ENCODE data around the gene UNC93A.
"Not testable (repeated sequence)": the region's sequence is repeated elsewhere in the genome, so short reads cannot be mapped to it uniquely, and the experiment has no call there.

The UNC93A gene

DNA sequence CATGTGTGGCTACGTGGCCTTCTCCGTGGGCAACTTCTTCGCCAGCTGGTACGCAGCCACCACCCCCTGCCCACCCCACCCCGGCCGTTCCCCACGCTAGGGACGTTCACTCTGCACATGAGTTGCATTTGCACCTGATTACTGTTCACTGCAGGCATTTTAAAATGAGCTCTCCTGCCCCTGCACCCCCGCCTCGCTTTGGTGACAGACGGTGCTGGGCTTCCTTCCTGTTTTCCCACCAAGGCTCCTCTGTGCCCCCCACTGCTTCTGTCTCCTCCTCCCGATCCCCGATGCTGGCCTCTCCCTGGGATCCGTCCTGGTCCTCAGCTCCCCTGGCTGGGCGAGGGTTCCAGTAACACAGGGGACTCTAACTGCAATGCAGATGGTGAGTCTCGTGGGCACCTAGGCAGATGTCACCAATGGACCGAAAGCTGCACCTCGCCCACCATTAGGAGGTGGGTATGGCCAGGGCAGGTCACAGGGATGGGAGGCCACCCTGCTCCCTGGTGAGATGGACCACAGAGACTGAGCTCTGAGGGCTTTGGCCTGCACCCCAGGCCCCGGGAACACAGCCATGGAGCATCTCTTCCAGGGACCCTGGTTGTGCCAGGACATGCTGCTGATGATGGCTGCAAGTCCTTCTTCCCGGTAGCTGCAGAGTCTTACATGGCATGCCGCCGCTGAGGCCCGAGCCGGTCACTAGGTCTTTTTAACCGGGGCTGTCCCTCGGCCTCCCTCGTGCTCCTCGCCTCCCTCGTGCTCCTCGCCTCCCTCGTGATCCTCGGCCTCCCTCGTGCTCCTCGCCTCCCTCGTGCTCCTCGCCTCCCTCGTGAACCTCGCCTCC, 3.8 kb downstream of the UNC93A start:
- no peak for DNase-seq

DNA sequence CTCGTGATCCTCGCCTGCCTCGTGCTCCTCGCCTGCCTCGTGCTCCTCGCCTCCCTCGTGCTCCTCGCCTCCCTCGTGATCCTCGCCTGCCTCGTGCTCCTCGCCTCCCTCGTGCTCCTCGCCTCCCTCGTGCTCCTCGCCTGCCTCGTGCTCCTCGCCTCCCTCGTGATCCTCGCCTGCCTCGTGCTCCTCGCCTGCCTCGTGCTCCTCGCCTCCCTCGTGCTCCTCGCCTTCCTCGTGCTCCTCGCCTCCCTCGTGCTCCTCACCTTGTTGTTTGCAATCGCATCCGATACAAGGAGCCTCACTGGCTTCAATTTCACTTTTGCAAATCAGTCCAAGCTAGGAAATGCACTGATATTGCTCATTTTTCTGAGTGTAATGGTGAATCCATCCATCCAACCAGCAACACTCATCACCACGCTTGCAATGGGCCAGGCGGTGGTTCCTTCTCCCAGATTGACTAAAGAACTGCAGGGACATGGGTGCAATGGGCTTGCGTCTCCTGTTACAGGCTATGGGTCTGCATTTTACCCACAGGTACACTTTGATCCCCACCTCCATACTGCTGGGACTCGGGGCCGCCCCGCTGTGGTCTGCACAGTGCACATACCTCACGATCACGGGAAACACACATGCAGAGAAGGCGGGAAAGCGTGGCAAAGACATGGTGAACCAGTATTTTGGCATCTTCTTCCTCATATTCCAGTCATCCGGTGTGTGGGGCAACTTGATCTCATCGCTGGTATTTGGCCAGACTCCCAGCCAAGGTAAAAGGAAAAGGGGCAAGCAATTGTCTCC, 4.6 kb downstream of the UNC93A start:
- no peak for DNase-seq

DNA sequence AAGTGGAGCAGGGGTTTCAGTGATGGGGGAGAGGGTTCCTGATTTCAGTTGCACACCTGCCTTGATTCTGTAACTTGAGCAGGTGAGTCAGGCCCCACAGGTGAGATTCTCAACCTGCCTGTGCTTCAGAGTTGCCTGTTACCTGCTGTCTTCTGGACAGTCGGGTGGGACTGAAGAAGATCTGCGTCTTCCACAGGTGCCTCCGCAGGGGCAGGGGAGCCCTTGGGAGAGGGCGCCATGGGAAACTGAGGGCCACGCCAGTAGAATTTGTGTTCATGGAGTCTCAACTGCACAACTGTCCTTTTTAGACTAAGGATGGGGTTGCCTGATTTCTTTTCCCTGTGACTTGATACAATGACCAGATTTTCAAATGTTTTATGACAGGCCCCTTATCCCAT, 5.2 kb downstream of the UNC93A start:
- no peak for DNase-seq

DNA sequence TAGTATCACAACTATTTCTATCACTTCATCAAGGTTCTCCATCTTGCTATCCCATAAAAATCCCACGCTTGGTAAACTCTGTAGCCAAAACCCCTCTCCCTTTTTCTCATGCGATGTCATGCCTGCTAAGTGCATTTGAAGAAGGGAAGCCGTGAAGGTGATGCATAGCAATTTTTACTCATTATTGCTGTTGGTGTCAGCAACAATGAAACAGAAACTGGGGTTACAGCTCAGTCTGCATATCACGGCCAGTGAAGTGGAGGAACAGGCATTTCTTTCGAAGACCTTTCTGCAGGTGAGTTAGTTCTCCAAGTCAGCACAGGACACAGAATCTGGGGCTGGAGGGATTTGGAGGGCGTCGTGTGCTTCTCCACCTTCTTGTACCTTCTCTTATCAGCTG, 5.8 kb downstream of the UNC93A start:
- no peak for DNase-seq

DNA sequence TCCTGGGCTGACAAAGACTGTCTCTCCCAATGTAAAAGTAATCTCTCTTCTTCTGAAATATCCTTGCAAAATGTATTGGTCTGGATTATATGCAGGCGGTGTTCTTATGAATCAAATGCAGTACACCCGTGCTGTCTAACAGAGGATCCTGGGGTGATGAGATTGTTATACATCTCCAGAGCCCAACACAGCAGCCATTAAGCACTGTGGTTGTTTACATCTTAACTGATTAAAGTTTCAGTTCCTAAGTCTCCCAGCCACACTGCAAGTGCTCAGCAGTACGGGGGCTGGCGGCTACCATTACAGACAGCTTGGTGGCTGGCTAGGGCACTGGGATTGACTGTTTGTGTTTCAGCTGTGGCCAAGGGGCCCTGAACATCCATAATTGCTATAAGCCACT, 7.0 kb downstream of the UNC93A start:
- no peak for DNase-seq

DNA sequence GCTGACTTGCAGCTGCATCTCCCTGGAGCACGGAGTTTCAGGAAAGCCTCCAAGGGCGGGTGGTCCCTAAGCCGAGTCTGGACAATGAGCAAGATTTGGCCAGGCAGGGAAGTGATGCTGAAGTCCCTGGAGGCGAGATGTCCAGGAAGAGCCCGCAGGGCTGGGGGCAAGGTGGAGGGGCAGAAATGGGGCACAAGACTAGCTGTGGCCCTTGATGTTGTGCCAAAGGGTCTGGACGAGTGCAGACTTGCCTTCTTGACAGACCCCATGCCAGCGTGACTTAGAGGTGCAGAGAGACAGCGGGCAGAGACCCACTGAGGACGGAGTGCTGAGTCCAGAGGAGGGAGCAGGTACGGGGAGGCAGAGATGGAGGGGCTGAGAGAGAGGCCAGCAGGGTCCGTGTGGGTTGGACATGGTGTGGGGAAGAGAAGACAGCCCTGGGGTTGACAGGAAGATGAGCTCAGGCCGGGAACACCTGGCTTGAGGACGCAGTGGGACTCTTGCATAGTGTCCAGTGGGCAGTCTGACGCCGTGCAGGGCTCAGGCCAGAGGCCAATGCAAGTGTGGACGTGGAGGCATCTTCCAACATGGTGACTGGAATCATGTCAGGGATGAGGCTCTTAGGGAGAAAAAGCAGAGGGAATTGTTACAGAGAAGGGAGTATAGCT, 8.7 kb downstream of the UNC93A start:
- DNase-seq, result no peak

DNA sequence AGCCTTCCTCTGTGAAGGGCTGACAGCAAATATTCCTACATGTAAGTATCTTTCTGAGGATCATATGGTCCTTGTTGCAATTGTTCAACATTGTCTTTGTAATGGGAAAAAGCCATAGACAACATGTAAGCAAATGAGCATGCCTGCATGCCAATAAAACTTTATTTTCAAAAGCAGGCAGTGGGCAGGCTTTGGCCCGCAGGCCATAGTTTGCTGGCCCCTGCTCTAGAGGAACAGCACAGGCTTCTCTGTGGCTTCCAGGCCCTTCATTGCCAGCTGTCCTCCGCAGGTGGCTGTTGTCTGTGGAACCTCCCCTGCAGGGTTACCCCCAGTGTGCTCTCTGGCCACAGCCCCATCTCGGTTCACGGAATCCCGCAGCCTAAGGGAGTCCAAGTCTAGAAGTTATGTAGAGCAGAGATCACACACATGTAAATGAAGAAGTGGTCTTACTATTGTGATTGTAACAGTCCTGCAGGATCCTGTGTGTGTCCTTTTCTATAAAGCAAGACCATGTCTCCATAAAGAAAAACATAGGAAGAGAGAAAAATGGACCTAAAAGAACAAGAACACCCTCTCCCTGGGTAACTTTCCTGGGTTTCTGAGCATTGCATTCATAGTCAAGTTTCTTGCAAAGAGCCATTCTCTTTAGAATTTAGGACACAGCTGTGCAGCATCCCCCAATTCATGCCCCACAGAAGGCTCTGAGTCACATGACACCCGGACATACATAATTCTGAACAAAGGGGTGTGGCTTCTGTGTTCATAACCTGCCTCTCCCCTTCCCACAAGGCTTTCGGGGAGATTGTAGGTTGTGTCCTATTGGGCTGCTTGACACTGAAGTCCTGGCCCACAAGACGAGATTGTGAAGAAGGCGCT, 10.0 kb downstream of the UNC93A start:
- no peak for DNase-seq

DNA sequence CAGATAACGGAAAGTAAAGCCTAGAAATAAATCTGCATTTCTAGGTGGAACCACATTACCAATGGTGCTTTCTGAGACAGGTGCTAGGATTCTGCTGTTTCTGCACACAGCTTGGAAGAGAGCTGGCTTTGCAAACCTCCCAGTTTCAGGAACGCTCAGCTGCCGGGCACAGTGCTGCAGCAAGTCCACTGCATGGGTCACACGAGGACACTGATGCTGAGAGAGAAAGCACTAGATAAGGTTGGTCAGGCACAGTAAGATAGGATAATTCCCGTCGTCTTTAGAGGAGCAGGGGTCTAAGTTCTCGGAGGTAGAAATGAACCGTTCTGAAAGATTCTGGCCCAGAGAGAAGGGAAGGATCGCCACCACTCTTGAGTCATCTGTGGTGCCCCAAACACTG, 11.0 kb downstream of the UNC93A start:
- no peak for DNase-seq

DNA sequence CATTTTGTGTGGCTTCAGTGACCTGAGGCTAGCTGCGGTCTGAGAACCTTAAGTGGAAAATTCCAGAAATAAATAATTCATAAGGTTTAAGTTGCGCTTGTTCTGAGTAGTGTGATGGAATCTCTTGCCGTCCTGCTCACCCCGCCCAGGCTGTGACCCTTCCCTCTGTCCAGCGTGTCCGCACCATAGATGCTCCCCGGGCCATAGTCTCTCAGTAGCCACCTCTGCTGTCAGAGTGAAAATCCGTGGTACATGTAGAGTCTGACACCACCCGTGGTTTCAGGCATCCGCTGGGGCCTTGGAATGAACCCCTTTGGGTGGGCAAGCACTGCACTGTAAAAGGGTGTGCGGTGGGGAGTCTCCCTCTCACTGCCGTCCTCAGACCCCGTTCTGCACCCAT, 11.7 kb downstream of the UNC93A start:
- no peak for DNase-seq

DNA sequence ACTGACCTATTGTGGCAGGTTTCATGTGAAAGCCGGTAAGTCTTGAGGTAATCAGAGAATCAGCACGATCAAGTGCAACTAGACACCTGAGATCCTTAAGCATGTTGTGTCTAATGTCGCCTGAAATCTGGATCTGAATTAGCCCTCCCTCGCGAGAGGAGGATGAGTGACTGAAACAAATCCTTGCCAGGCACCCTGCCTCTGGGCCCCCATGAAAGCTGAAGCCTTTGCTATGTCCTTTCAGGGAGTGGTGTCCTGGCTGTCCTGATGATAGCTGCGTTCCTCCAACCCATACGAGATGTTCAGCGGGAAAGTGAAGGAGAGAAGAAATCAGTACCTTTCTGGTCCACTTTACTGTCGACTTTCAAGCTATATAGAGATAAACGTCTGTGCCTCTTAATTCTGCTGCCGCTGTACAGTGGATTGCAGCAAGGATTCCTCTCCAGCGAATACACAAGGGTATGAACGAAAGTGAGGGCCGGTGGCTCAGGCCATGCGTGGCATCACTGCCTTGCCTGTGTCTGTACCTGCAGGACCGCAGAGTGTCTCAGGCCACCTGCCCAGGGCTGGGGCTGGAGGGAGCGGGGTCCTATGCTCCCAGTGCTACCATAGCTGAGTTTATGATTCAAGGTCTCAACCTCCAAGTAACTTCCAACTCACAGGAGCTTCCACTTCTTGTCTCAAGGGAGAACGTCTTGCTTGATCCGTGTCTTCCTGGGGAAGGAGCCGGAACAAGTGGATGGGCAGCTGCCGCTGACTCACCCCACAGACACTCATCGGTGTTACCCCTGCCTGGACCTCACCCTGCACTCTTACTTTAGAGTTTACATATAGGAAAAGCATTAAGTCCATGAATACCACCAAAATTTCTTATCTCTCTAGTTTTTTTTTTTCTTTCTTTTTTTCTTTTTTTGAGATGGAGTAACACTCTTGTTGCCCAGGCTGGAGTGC, 12.8 kb downstream of the UNC93A start:
- no peak for DNase-seq

DNA sequence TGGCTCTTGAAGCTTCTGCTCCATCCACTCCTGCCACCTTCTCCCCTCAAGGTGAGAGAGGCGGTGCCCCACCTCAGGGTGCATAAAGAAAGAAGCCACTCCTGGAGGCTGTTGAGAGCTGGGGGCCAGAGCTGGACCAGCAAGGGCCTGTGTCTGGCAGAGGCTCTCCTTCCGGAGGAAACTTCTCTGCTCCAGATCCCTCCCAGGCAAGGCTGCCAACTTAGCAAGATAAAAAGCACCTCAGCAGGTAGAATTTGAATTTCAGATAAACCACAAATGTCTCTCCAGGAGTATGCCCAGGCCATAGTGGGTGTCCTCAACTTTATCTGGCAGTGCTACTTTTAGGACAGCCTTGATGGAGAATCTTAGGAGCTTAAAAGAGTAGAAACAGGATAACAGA, 13.8 kb downstream of the UNC93A start:
- DNase-seq, result no peak

DNA sequence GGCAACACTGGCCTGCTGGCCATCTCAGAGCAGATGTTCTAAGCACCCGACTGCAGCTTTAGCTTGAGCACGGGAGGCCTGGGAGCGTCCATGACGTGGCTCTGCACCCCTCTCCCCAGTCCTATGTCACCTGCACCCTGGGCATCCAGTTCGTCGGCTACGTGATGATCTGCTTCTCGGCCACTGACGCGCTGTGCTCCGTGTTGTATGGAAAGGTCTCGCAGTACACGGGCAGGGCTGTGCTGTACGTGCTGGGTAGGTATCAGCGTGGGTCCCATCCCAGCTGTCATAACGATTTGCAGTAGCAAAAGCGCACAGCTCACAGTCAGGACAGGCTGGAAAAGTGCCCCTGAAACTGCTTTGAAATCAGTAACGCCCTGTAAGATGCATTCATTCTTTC, 14.7 kb downstream of the UNC93A start:
- DNase-seq, result no peak

DNA sequence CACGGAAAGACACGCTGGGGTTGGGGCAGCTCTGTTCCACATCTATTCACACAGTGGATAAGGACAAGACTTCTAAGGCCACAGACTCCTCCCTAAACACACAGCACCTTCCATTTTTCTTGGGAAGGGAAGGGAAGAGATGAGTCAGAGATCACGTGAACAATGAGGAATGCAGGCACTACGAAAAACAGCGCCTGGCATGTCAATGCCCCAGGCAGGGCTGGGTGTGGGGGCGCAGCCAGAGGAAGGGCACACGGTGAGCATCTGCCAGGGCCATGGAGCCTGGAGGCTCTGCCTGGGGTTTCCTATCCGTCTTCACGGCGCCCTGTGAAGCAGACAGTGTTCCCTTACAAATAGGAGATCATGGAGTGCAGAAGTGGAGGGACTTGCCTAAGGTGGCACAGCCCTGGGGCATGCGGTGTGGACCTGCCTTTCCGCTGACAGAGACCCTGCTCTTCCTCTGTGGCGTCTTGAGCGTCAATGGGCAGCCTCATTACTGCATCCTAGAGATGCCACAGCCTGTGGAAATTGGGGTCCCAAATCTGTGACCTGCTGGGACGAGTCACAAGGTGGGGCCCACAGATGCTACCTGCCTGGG, 15.4 kb downstream of the UNC93A start:
- no peak for DNase-seq

DNA sequence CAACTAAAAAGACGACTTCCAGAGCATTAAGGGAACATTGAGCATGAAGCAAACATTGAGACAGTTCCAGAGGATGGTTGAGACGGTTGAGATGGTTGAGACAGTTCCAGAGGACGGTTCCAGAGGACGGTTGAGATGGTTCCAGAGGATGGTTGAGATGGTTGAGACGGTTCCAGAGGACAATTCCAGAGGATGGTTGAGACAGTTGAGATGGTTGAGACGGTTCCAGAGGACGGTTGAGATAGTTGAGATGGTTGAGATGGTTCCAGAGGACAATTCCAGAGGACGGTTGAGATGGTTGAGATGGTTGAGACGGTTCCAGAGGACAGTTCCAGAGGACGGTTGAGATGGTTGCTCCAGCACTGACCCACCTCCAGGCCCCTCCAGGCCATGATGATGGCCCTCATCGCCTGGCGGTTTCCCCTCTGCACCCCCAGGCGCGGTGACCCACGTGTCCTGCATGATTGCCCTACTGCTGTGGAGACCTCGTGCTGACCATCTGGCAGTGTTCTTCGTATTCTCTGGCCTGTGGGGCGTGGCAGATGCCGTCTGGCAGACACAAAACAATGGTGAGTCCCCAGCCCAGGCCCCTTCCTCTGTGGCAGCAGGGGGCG, 16.3 kb downstream of the UNC93A start:
- no peak for DNase-seq

DNA sequence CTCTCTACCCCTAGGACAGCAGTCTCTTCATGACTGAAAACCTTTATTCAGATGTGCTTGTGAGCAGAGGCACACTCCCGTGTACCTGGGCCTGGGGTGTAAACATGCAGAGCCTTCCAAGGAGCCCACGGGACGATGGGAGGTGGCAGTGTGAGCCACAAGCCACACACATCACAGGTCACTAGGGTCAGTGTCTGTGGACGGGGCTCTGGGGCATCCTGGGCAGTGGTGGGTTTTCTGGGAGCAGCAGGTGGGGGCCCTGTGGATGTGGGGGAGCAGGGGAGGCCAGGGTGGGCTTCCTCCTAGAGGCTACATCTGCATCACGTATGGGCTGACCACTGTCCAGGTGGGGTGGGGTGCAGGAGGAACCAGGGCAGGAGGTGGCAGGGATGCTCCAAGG, 17.1 kb downstream of the UNC93A start:
- DNase-seq, result no peak

DNA sequence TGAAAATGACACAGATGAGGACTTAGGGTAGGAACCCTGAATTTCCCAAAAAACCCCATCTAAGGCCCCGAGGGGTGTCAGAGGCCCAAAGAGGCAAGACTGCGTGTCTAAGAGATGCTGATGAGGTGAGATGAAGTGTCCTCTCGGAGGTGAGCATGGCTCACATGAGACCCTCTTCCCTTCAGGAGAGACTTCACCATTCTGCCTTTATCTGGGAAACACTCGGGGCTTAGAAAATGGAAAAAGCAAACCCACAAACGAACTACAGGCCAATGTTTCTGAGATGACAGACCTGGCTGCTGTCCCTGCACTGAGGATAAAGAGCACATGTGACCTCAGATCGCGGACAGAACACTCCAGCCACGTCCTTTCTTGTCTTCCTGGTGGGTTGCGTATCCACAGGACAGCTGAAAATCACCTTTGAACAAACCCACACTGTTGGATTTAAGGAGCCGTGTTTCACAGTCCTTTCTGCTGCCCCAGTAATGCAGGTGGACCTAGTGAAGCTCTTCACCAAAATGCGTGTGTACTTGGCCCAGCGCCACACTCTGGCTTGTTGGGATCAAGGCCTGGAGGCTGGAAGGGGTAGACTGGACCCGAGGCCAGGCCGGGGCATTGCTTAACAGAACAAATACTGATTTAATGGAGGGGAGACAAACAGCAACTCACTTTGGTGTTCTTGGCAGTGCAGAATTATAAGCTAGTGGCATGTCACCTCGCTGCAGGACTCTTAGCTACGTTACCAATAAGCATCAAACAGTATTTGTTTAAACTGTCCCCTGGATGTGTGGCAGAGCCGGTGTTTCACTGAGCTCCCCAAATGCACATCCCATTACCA, 18.5 kb downstream of the UNC93A start:
- DNase-seq, result not testable (repeated sequence)

DNA sequence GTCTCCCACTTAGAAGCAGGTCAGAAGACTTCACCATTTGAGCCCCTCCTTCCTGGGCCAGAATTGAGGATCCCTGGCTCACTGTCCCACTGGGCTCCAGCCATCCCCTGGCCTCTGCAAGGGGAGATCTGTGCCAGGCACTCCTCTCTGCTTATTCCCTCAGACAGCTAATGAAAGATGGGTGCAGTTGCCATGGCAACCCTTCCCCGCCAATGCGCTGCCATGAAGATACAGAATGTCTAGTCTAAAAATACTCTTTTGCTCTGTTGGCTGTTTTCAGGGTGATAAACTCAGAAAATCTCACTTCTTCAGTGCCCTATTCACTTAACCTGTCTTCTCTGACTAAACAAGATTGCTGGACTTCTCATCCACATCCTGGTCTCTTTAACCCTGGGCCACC, 20.2 kb downstream of the UNC93A start:
- no peak for DNase-seq

DNA sequence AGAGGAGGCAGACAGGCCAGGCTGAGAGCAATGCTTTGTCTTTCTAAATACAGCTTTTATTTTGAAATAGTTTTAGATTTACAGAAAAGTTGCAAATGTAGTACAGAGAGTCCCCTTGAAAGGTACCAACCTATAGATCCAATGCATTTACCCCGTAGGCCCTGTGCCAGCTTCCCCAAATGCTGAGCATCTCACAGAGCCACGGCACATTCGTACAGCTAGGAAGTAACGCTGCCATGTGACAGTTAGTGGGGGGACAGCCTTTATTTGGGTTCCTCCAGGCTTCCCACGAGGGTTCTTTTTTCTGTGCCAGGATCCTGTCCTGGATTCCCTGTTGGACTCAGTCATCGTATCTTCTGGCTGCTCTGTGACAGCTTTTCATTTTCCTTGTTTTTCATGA, 20.6 kb downstream of the UNC93A start:
- DNase-seq, result not testable (repeated sequence)

DNA sequence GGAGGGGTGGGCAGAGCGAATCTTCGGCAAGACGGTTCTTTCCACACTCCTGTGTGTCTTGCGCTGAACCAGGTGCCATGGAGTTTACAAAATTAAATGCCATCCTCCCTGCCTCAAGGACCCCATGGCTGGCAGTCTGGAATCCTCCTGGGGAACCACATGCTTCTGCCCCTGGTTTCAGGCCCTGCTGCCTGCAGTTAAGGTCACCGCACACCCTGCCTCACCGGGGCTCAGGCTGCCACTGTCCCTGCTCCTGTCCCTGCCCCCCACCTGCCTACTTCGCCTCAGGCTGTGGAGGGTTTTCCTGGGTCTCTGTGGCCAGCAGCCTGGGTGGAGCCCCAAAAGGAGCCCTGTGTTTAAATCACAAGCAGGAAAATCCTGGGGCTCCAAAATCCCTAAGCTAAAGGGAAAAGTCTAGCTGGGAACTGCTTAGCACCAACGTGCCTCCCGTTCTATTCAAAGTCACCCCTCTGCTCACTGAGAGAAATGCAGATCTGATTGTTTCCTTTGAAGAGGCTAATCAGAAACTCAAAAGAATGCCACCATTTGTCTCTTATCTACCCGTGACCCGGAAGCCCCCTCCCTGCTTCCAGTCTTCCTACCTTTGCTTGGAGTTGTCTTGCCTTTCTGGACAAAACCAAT, 23.2 kb downstream of the UNC93A start:
- no peak for DNase-seq

All from AML-193 (cell line).